H1 (cell line): ENCODE results near the gene SLC25A42. TPM values are rescaled to one million over a fixed set of nuclear protein-coding genes. Genes with fewer than 3 reads are reported as not detected.

Experiments
- CTCF ChIA-PET: fragments of 300-600 bp; sonication (Branson Sonifier 250); formaldehyde crosslinking; loops from one replicate; lab custom pipeline; 2021; ENCODE audit not compliant: partially characterized antibody; lab: Charles Lee
- POLR2A ChIA-PET: fragments of 300-600 bp; sonication (Branson Sonifier 250); formaldehyde crosslinking; loops from one replicate; lab custom pipeline; 2021; ENCODE audit warnings: inconsistent platforms; ENCODE audit not compliant: partially characterized antibody; lab: Charles Lee
- DNase-seq, 2 experiments: peaks; one replicate each; pipeline versions ENCODE4 v3.0.0 to v3.0.0-alpha.2; 2010 to 2022; ENCODE audit warnings: low spot score in 2 of 2, low read depth in 1 of 2, mixed read lengths in 1 of 2
- FAIRE-seq: peaks from 2 replicates; lab custom pipeline; 2011; peaks lifted over from hg19 to GRCh38; lab: Jason Lieb, UNC
- H2AFZ ChIP-seq: 2 replicates; pipeline ENCODE4 v1.8.1; 2012; ENCODE audit warnings: low read length, inconsistent platforms
- H2AK5ac ChIP-seq: 2 replicates; pipeline ENCODE4 v1.6.1; 2013; ENCODE audit warnings: low read depth, low read length
- H2BK120ac ChIP-seq: replicated peaks from 2 replicates; pipeline ENCODE3; 2013; ENCODE audit warnings: low read depth, low read length, inconsistent platforms
- H2BK12ac ChIP-seq: 2 replicates; pipeline ENCODE4 v1.6.1; 2013; ENCODE audit warnings: low read depth, low read length
- H2BK15ac ChIP-seq: 2 replicates; pipeline ENCODE4 v1.6.1; 2013; ENCODE audit warnings: low read length
- H2BK20ac ChIP-seq: 2 replicates; pipeline ENCODE4 v1.6.1; 2013; ENCODE audit warnings: low read length
- H2BK5ac ChIP-seq: 2 replicates; pipeline ENCODE4 v1.6.1; 2013; ENCODE audit warnings: low read depth, low read length
- H3K14ac ChIP-seq: 2 replicates; pipeline ENCODE4 v1.6.1; 2013; ENCODE audit warnings: inconsistent platforms; ENCODE audit not compliant: insufficient read length
- H3K18ac ChIP-seq: 2 replicates; pipeline ENCODE4 v1.6.1; 2013; ENCODE audit warnings: low read length; ENCODE audit errors: extremely low read depth
- H3K23ac ChIP-seq: 2 replicates; pipeline ENCODE4 v1.6.1; 2013; ENCODE audit warnings: inconsistent platforms; ENCODE audit not compliant: insufficient read length
- H3K23me2 ChIP-seq: 2 replicates; pipeline ENCODE4 v1.6.1; 2013; ENCODE audit warnings: low read depth, low read length
- H3K27ac ChIP-seq: 2 replicates; pipeline ENCODE4 v1.6.1; 2011; ENCODE audit warnings: low read depth, low read length, inconsistent platforms
- H3K27me3 ChIP-seq, 4 experiments: replicated peaks in 1 of 4; 1 replicate in 1 of 4; 2 replicates in 3 of 4; pipeline versions ENCODE4 v1.6.1 to v1.8.1; 2011 to 2013; ENCODE audit warnings: low read length in 3 of 4, mild to moderate bottlenecking in 3 of 4, inconsistent platforms in 2 of 4, mixed read lengths in 2 of 4, moderate library complexity in 1 of 4; ENCODE audit not compliant: control insufficient read depth in 3 of 4, insufficient read depth in 3 of 4; ENCODE audit errors: extremely low read depth in 1 of 4
- H3K36me3 ChIP-seq, 4 experiments: 2 replicates each; pipeline versions ENCODE4 v1.6.1 to v1.8.1; 2011 to 2013; ENCODE audit warnings: mild to moderate bottlenecking in 4 of 4, low read length in 3 of 4, moderate library complexity in 2 of 4, control low read depth in 1 of 4, inconsistent platforms in 1 of 4; ENCODE audit not compliant: insufficient read depth in 4 of 4, control insufficient read depth in 2 of 4
- H3K4ac ChIP-seq: replicated peaks from 2 replicates; pipeline ENCODE3; 2013; ENCODE audit warnings: low read length, low read depth, mixed read lengths, inconsistent platforms; ENCODE audit not compliant: insufficient read length
- H3K4me1 ChIP-seq, 4 experiments: replicated peaks in 1 of 4; 1 replicate in 1 of 4; 2 replicates in 3 of 4; pipeline versions ENCODE4 v1.6.1 to v1.8.1; 2011 to 2013; ENCODE audit warnings: low read length in 3 of 4, inconsistent platforms in 2 of 4, mixed read lengths in 1 of 4; ENCODE audit not compliant: insufficient read depth in 4 of 4, control insufficient read depth in 3 of 4
- H3K4me2 ChIP-seq, 2 experiments: 2 replicates each; pipeline versions ENCODE4 v1.6.1 to v1.8.1; 2011 to 2013; ENCODE audit warnings: low read depth in 2 of 2, low read length in 2 of 2, control low read depth in 1 of 2, inconsistent platforms in 1 of 2, mild to moderate bottlenecking in 1 of 2; ENCODE audit not compliant: insufficient read depth in 1 of 2
- H3K4me3 ChIP-seq, 4 experiments: fragments of 200-600, 300-600 bp in 1 of 4; sonication (generic), shearing (Covaris generic), sonication (Bioruptor Twin) in 1 of 4; 2 replicates each; pipeline versions ENCODE4 v1.5.1 to v1.8.1; 2011 to 2016; ENCODE audit warnings: low read length in 4 of 4, low read depth in 3 of 4, control low read depth in 2 of 4, inconsistent platforms in 2 of 4, mild to moderate bottlenecking in 2 of 4, mixed read lengths in 1 of 4, moderate library complexity in 1 of 4; ENCODE audit not compliant: insufficient read depth in 2 of 4; ENCODE audit errors: extremely low read depth in 1 of 4
- H3K56ac ChIP-seq: replicated peaks from 2 replicates; pipeline ENCODE3; 2013; ENCODE audit warnings: low read depth, mild to moderate bottlenecking, mixed read lengths, low read length, inconsistent platforms; ENCODE audit not compliant: insufficient read length
- H3K79me1 ChIP-seq: 2 replicates; pipeline ENCODE4 v1.6.1; 2013; ENCODE audit warnings: low read depth, low read length, control low read depth
- H3K79me2 ChIP-seq, 2 experiments: 2 replicates each; pipeline versions ENCODE4 v1.6.1 to v1.8.1; 2012 to 2013; ENCODE audit warnings: low read length in 2 of 2, mild to moderate bottlenecking in 2 of 2, inconsistent platforms in 1 of 2; ENCODE audit not compliant: insufficient read depth in 2 of 2, control insufficient read depth in 1 of 2
- H3K9ac ChIP-seq, 4 experiments: replicated peaks in 1 of 4; 1 replicate in 1 of 4; 2 replicates in 3 of 4; pipeline versions ENCODE4 v1.6.1 to v1.8.1; 2011 to 2013; ENCODE audit warnings: low read depth in 3 of 4, low read length in 3 of 4, control low read depth in 2 of 4, mild to moderate bottlenecking in 2 of 4, moderate library complexity in 2 of 4, inconsistent platforms in 1 of 4; ENCODE audit errors: extremely low read depth in 1 of 4
- H3K9me3 ChIP-seq, 2 experiments: 2 replicates each; pipeline versions ENCODE4 v1.6.1 to v1.8.1; 2012 to 2013; ENCODE audit warnings: mild to moderate bottlenecking in 2 of 2, moderate library complexity in 2 of 2, control low read depth in 1 of 2, inconsistent platforms in 1 of 2, low read depth in 1 of 2, low read length in 1 of 2, mixed read lengths in 1 of 2; ENCODE audit not compliant: insufficient read depth in 2 of 2
- H4K20me1 ChIP-seq, 2 experiments: replicated peaks in 1 of 2; 2 replicates each; pipeline versions ENCODE3 to v1.8.1; 2011 to 2013; ENCODE audit warnings: inconsistent platforms in 2 of 2, low read length in 2 of 2, mild to moderate bottlenecking in 1 of 2; ENCODE audit not compliant: insufficient read depth in 2 of 2, control insufficient read depth in 1 of 2
- H4K5ac ChIP-seq: 2 replicates; pipeline ENCODE4 v1.6.1; 2013; ENCODE audit warnings: low read length, low read depth, mixed read lengths, inconsistent platforms; ENCODE audit not compliant: insufficient read length
- H4K8ac ChIP-seq: 2 replicates; pipeline ENCODE4 v1.8.0; 2013; ENCODE audit warnings: mild to moderate bottlenecking, moderate library complexity, low read length, inconsistent platforms; ENCODE audit not compliant: insufficient read depth; ENCODE audit errors: extremely low read depth
- H4K91ac ChIP-seq: replicated peaks from 2 replicates; pipeline ENCODE3; 2013; ENCODE audit warnings: low read length, mixed read lengths, inconsistent platforms; ENCODE audit not compliant: insufficient read length
- HDAC6 ChIP-seq: IDR thresholded peaks from one replicate; pipeline ENCODE4 v1.7.1; 2012; ENCODE audit warnings: low read depth, mild to moderate bottlenecking, inconsistent platforms, low read length, moderate library complexity
- JUN ChIP-seq: IDR thresholded peaks from 2 replicates; pipeline ENCODE4 v1.6.1; 2011; ENCODE audit warnings: low read depth, mild to moderate bottlenecking, improper control_type of control experiment, low read length
- RAD21 ChIP-seq, 2 experiments: IDR thresholded peaks in 1 of 2; conservative IDR thresholded peaks in 1 of 2; 2 replicates each; pipeline ENCODE4 v1.6.1; 2011; ENCODE audit warnings: low read depth in 2 of 2, low read length in 2 of 2, improper control_type of control experiment in 1 of 2, inconsistent platforms in 1 of 2, mild to moderate bottlenecking in 1 of 2, moderate library complexity in 1 of 2
- TEAD4 ChIP-seq: IDR thresholded peaks from 2 replicates; pipeline ENCODE4 v1.6.1; 2012; ENCODE audit warnings: low read depth, low read length, inconsistent platforms, mixed read lengths
- WGBS, 2 experiments: shearing (Covaris generic) in 1 of 2; methylation state at CpG; one replicate each; pipeline versions ENCODE4 v1.1.6 to v1.1.7; 2013 to 2015; ENCODE audit warnings: low lambda C conversion rate in 2 of 2, mixed read lengths in 2 of 2, inconsistent platforms in 1 of 2, low coverage in 1 of 2, missing lambda C conversion rate in 1 of 2; ENCODE audit not compliant: insufficient replicate concordance in 2 of 2, insufficient coverage in 1 of 2, insufficient read length in 1 of 2; ENCODE audit errors: extremely low coverage in 1 of 2, missing lambda C conversion rate in 1 of 2; 5-methylcytosine and 5-hydroxymethylcytosine counted together
- polyA plus RNA-seq, 7 experiments: library from polyadenylated mRNA; depleted of rRNA in 3 of 7; stranded (reverse) in 5 of 7; unstranded in 2 of 7; fragments of >200 nt in 5 of 7; fragments of 200-250 nt in 2 of 7; gene quantifications; 1 replicate in 5 of 7; 2 replicates in 1 of 7; 4 replicates in 1 of 7; pipeline versions ENCODE4 v1.2.1 to v1.2.3, GENCODE V29; 2011 to 2013; ENCODE audit warnings: missing spikeins in 2 of 7, mixed read lengths in 2 of 7
- total RNA-seq: library from RNA; stranded (reverse); fragmentation: NEBNext Ultra II Directional; extraction: Animal tissue kit (Norgen Biotek cat#: 25700); gene quantifications from 2 replicates; pipeline ENCODE4 v1.2.1, GENCODE V29; 2021
- TF ChIP-seq, protein P1 (sequence below), 3 experiments: IDR thresholded peaks; 1 replicate in 2 of 3; 2 replicates in 1 of 3; pipeline versions ENCODE4 v1.5.1 to v1.6.1; 2011; ENCODE audit warnings: low read length in 3 of 3, mild to moderate bottlenecking in 3 of 3, inconsistent platforms in 2 of 3, low read depth in 1 of 3, moderate library complexity in 1 of 3; ENCODE audit not compliant: insufficient read depth in 1 of 3; ENCODE audit errors: control extremely low read depth in 1 of 3

Gene SLC25A42
- total and polyA plus RNA-seq, 2 of the 8 experiments (the other 6 are each of a cell fraction or from before 2014, with no cell fraction given), result 5.9 to 6.2 TPM

- Histone ChIP-seq H3K23ac (no peak overlapping the region), H3K36me3 (peaks cover 24 to 52% (median 45%) of the 10 kb centered on the region in 4 experiments), H2AK5ac (no peak overlapping the region), H3K27ac (no peak overlapping the region), H3K18ac (no peak overlapping the region), H3K9me3 (no peaks in the 10 kb centered on the region), H2BK120ac (no peak overlapping the region), H3K14ac (no peak overlapping the region), H4K91ac (no peak overlapping the region), H3K23me2 (no peaks in the 10 kb centered on the region), H3K4me1 (no peaks in the 10 kb centered on the region), H2BK20ac (no peak overlapping the region), H3K4ac (no peak overlapping the region), H3K79me1 (peaks cover 4% of the 10 kb centered on the region; the same call in 1 of the 2 replicates), H4K5ac (no peak overlapping the region), H4K8ac (no peak overlapping the region), H3K79me2 (no peaks in the 10 kb centered on the region), H4K20me1 (peaks cover 13 to 32% of the 10 kb centered on the region in 2 experiments), H3K4me3 (no peak overlapping the region), H2AFZ (no peak overlapping the region), H2BK5ac (no peak overlapping the region), H2BK12ac (no peak overlapping the region), H3K27me3 (no peaks in the 10 kb centered on the region; a peak in 1 of 7 replicates), H3K4me2 (no peak overlapping the region), H3K9ac (no peak overlapping the region), H2BK15ac (no peak overlapping the region), H3K56ac (no peak overlapping the region)
- 84% methylated on average over 25 of the region's 25 CpGs; no CpG with 5 or more reads in 1 of the 2 experiments for WGBS, 2 experiments
- ChIA-PET POLR2A (interaction anchor here (0.7 to 2.9 kb wide), 4 partner anchors 9 to 52 kb away, joined by 3 to 14 read pairs (median 4); partner anchors contain the start of gene SLC25A42), CTCF (interaction anchor here (0.7 to 6.8 kb wide), 28 partner anchors 9 to 176 kb away, joined by 3 to 58 read pairs (median 5); no protein-coding TSS in a partner anchor)
- DNase-seq (peak; percentile 31 to 84), FAIRE-seq (no peak)
- TF ChIP-seq RAD21 (IDR thresholded peaks at IDR 0.05 in 1 of 2, conservative IDR thresholded peaks at IDR 0.05 in 1 of 2; ENCODE audit: low read depth in 2 of 2, low read length in 2 of 2) (peak; percentile 89 to 94), TEAD4 (peak; percentile 62; the same call in 1 of the 2 replicates), HDAC6 (no peak), JUN (no peak)
- TF ChIP-seq, protein P1, sequence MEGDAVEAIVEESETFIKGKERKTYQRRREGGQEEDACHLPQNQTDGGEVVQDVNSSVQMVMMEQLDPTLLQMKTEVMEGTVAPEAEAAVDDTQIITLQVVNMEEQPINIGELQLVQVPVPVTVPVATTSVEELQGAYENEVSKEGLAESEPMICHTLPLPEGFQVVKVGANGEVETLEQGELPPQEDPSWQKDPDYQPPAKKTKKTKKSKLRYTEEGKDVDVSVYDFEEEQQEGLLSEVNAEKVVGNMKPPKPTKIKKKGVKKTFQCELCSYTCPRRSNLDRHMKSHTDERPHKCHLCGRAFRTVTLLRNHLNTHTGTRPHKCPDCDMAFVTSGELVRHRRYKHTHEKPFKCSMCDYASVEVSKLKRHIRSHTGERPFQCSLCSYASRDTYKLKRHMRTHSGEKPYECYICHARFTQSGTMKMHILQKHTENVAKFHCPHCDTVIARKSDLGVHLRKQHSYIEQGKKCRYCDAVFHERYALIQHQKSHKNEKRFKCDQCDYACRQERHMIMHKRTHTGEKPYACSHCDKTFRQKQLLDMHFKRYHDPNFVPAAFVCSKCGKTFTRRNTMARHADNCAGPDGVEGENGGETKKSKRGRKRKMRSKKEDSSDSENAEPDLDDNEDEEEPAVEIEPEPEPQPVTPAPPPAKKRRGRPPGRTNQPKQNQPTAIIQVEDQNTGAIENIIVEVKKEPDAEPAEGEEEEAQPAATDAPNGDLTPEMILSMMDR (IDR thresholded peaks at IDR 0.05; ENCODE audit: control extremely low read depth in 1 of 3, insufficient read depth in 1 of 3, low read depth in 1 of 3, low read length in 3 of 3), result peak; percentile 66 to 89 (median 89)
These were observed 10.1 kb upstream of the SLC25A42 start for GRCh38 chr19:19053508-19054314.
